ENCODE measurements around the gene SCOC. TPM values are rescaled to one million over a fixed set of nuclear protein-coding genes. Genes with fewer than 3 reads are reported as not detected.

The SCOC gene
- total RNA-seq, 1 donor from 2014 or later = 79.8 TPM

GRCh38 chr4:140346136-140346535 lies 27.3 kb upstream of the SCOC start:
- no peak for DNase-seq (ENCODE audit: low read depth)
- H3K4me3 ChIP-seq (ENCODE audit: low read depth, low read length) = no peak overlapping the region
- TF ChIP-seq, protein P1, sequence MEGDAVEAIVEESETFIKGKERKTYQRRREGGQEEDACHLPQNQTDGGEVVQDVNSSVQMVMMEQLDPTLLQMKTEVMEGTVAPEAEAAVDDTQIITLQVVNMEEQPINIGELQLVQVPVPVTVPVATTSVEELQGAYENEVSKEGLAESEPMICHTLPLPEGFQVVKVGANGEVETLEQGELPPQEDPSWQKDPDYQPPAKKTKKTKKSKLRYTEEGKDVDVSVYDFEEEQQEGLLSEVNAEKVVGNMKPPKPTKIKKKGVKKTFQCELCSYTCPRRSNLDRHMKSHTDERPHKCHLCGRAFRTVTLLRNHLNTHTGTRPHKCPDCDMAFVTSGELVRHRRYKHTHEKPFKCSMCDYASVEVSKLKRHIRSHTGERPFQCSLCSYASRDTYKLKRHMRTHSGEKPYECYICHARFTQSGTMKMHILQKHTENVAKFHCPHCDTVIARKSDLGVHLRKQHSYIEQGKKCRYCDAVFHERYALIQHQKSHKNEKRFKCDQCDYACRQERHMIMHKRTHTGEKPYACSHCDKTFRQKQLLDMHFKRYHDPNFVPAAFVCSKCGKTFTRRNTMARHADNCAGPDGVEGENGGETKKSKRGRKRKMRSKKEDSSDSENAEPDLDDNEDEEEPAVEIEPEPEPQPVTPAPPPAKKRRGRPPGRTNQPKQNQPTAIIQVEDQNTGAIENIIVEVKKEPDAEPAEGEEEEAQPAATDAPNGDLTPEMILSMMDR (conservative IDR thresholded peaks at IDR 0.05; ENCODE audit: low read depth, low read length) = no peak

DNA sequence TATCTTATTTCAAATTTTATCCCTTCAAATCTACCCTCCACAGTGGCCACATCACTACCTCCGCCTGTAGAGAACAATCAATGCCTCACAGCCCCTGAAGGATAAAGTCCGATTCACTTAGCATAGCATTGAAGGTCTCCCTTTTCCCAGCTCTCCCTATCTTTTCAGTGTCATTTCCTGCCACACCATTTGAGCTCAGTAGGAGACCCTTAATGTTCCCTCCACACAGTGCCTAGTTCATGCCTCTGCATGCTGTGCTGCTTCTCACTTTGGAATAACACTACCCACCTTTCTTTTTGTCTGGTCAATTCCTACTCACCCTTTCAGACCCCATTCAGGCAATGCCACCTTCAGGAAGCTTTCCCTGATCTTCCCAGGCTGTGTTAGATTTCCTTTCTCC lies 23.6 kb upstream of the SCOC start:
- no peak for DNase-seq (ENCODE audit: low read depth)
- TF ChIP-seq, protein P1 (conservative IDR thresholded peaks at IDR 0.05; ENCODE audit: low read depth, low read length) = no peak
- H3K4me3 ChIP-seq (ENCODE audit: low read depth, low read length) = no peak overlapping the region

DNA sequence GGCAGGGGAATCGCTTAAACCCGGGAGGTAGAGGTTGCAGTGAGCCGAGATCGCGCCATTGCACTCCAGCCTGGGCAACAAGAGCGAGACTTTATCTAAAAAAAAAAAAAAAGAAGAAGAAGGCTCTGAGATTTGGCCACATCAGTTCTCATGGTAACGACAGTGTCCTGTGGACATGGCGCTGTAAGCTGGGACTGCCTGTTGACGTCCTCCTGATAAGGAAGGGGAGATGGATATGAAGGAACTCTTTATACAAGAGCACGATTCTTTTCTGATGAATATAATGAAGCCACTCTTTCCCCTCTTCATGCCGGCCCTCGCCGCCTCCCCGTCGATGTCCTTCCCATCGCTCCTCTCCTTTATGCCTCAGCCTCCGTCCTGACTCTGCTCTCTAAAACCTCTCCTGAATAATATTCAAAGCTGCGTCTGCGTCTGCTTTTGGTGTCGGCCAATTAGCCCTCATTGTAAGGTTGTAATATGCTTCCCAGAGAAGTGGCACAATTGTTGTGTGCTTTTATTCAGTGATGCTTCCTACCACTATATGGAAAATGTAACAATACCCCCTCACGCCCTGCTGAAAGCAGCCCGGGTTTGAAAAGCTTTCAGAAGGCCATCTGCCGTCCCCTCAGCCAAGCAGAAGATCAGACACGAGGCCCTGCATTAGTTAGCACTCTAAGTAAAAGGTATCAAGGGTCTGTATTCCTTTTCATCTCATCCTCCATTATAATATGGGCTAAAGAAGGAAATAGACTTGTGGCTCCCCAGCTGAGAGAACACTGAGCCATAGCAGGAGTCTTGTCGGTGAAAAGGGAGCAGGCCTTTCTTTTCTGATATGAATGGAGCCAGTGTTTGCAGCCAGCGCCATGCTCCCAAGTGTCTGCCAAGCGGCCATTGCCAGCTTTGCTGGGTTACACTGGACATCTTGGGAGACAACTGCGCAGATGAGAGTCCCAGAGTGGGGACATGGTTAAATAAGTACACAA lies 22.1 kb upstream of the SCOC start:
- no peak for DNase-seq (ENCODE audit: low read depth)
- TF ChIP-seq, protein P1 (conservative IDR thresholded peaks at IDR 0.05; ENCODE audit: low read depth, low read length) = no peak

GRCh38 chr4:140353786-140354185 lies 19.7 kb upstream of the SCOC start:
- DNase-seq (ENCODE audit: low read depth) = no peak
- TF ChIP-seq, protein P1 (conservative IDR thresholded peaks at IDR 0.05; ENCODE audit: low read depth, low read length) = no peak

More for the DNA sequence above, 22.1 kb upstream of the SCOC start:
- H3K4me3 ChIP-seq (ENCODE audit: low read depth, low read length) = no peak overlapping the region

GRCh38 chr4:140355288-140355687 lies 18.2 kb upstream of the SCOC start:
- H3K4me3 ChIP-seq (ENCODE audit: low read depth, low read length) = no peak overlapping the region
- DNase-seq (ENCODE audit: low read depth) = no peak
- TF ChIP-seq, protein P1 (conservative IDR thresholded peaks at IDR 0.05; ENCODE audit: low read depth, low read length) = no peak

More at GRCh38 chr4:140353786-140354185, 19.7 kb upstream of the SCOC start:
- no peak overlapping the region for H3K4me3 ChIP-seq (ENCODE audit: low read depth, low read length)

DNA sequence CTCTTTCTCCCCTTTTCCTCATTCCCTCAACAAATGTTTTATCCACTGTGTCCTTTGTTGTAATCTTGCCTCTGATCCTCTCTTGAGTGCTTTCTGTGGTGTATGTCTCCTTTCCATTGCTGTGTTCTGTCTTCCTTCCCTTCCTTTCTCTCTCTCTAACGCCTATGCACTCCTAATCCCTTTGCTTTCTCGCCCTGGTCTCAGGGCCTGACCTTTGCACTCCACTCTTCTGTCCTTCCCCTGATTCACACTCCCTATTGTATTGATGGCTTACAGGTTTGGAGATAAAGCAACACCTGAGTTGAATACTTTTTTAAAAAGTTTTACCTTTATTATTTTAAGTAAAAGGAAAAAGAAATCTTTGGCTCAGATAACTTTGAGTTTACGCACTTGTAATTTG lies 15.6 kb upstream of the SCOC start:
- H3K4me3 ChIP-seq (ENCODE audit: low read depth, low read length) = no peak overlapping the region
- no peak for DNase-seq (ENCODE audit: low read depth)
- TF ChIP-seq, protein P1 (conservative IDR thresholded peaks at IDR 0.05; ENCODE audit: low read depth, low read length) = no peak
